ENCODE results near the gene ELOVL2.

- no peak for TF ChIP-seq EZH2 (IDR thresholded peaks at IDR 0.05)
- TF ChIP-seq POLR2AphosphoS5 (IDR thresholded peaks at IDR 0.05; ENCODE audit: borderline replicate concordance, low read depth, low read length) = no peak
These were observed 28.0 kb upstream of the ELOVL2 start for GRCh38 chr6:11072101-11072500.

All from SK-N-MC (cell line).